Endodermal cell (in vitro differentiated cells): ENCODE data around the gene ZSCAN18. TPM values are rescaled to one million over a fixed set of nuclear protein-coding genes. Genes with fewer than 3 reads are reported as not detected.

ENCODE experiments used
- DNase-seq: peaks from one replicate; pipeline ENCODE4 v3.0.0-alpha.2; 2017
- H3K27ac ChIP-seq: 2 replicates; pipeline ENCODE4 v1.5.1; 2013; ENCODE audit warnings: mild to moderate bottlenecking, low read depth, low read length, moderate library complexity
- H3K27me3 ChIP-seq: 2 replicates; pipeline ENCODE4 v1.6.1; 2013; ENCODE audit warnings: mild to moderate bottlenecking, low read length, moderate library complexity; ENCODE audit not compliant: insufficient read depth, control insufficient read depth, poor library complexity, severe bottlenecking
- H3K36me3 ChIP-seq: 2 replicates; pipeline ENCODE4 v1.7.0; 2013; ENCODE audit warnings: mild to moderate bottlenecking, low read length, moderate library complexity; ENCODE audit not compliant: control insufficient read depth, insufficient read depth
- H3K4me1 ChIP-seq: one replicate; pipeline ENCODE4 v1.7.0; 2013; ENCODE audit warnings: low read length; ENCODE audit not compliant: control insufficient read depth, insufficient read depth
- H3K4me3 ChIP-seq: 2 replicates; pipeline ENCODE4 v1.5.1; 2013; ENCODE audit warnings: mild to moderate bottlenecking, low read length, moderate library complexity
- H3K9ac ChIP-seq: 2 replicates; pipeline ENCODE4 v1.6.1; 2013; ENCODE audit warnings: mild to moderate bottlenecking, low read length, moderate library complexity; ENCODE audit not compliant: poor library complexity, severe bottlenecking; ENCODE audit errors: extremely low read depth
- H3K9me3 ChIP-seq: 2 replicates; pipeline ENCODE4 v1.6.1; 2013; ENCODE audit warnings: mild to moderate bottlenecking, low read length, moderate library complexity; ENCODE audit not compliant: control insufficient read depth
- H3K27ac Mint-ChIP-seq: 2 replicates; pipeline ENCODE4 v1.8.0; 2020; ENCODE audit warnings: mixed read lengths
- H3K27me3 Mint-ChIP-seq: 2 replicates; pipeline ENCODE4 v1.8.0; 2021; ENCODE audit warnings: mild to moderate bottlenecking, mixed read lengths; ENCODE audit not compliant: insufficient read depth
- H3K36me3 Mint-ChIP-seq: 2 replicates; pipeline ENCODE4 v1.8.0; 2020; ENCODE audit warnings: low read depth, mixed read lengths
- H3K4me1 Mint-ChIP-seq: 2 replicates; pipeline ENCODE4 v1.8.0; 2020; ENCODE audit warnings: mixed read lengths
- H3K4me3 Mint-ChIP-seq: 2 replicates; pipeline ENCODE4 v1.8.0; 2020; ENCODE audit warnings: mild to moderate bottlenecking, moderate library complexity, mixed read lengths
- H3K9me3 Mint-ChIP-seq: 2 replicates; pipeline ENCODE4 v1.8.0; 2020; ENCODE audit warnings: mild to moderate bottlenecking, mixed read lengths
- WGBS, 2 experiments: methylation state at CpG; one replicate each; pipeline versions ENCODE4 v1.1.5 to v1.1.7; 2013; ENCODE audit warnings: missing lambda C conversion rate in 2 of 2, mixed read lengths in 1 of 2; ENCODE audit not compliant: insufficient coverage in 1 of 2, insufficient read length in 1 of 2; 5-methylcytosine and 5-hydroxymethylcytosine counted together
- total RNA-seq, 2 donors: library from RNA; stranded (reverse); fragmentation: NEBNext Ultra II Directional in 1 of 2; extraction: Animal tissue kit (Norgen Biotek cat#: 25700) in 1 of 2; gene quantifications; 2 replicates in 1 of 2; 3 replicates in 1 of 2; pipeline ENCODE4 v1.2.1, GENCODE V29; 2021
- TF ChIP-seq, protein P1 (sequence below): fragments of 200-600 bp; sonication (generic); conservative IDR thresholded peaks from 2 replicates; pipeline ENCODE4 v1.5.0; 2021; ENCODE audit warnings: antibody characterized with exemption, mild to moderate bottlenecking

ZSCAN18 gene
- total RNA-seq, 2 donors from 2014 or later: 68.2 to 112 TPM

DNA sequence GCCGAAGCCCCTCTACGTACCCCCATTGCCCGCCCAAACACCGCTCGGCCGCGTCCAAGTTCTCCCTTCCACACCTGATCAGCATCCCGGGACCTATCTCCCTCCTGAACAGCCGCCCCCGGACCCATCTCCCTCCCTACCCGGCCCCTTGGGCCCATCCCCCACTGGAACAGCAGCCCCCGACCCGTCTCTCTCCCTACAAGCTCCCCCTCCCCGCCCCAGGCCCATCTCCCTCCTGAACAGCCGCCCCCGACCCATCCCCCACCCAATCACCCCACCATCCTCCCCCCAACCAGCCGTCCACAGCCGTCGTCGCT is 63.6 kb downstream of the ZSCAN18 start:
- Mint-ChIP-seq H3K27ac (peak overlapping the region; percentile 89), H3K36me3 (peaks cover 12% of the 10 kb centered on the region), H3K27me3 (peaks cover 30% of the 10 kb centered on the region), H3K4me1 (no peaks in the 10 kb centered on the region), H3K4me3 (peak overlapping the region; percentile 67), H3K9me3 (peaks cover 55% of the 10 kb centered on the region)
- TF ChIP-seq, protein P1, sequence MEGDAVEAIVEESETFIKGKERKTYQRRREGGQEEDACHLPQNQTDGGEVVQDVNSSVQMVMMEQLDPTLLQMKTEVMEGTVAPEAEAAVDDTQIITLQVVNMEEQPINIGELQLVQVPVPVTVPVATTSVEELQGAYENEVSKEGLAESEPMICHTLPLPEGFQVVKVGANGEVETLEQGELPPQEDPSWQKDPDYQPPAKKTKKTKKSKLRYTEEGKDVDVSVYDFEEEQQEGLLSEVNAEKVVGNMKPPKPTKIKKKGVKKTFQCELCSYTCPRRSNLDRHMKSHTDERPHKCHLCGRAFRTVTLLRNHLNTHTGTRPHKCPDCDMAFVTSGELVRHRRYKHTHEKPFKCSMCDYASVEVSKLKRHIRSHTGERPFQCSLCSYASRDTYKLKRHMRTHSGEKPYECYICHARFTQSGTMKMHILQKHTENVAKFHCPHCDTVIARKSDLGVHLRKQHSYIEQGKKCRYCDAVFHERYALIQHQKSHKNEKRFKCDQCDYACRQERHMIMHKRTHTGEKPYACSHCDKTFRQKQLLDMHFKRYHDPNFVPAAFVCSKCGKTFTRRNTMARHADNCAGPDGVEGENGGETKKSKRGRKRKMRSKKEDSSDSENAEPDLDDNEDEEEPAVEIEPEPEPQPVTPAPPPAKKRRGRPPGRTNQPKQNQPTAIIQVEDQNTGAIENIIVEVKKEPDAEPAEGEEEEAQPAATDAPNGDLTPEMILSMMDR: no peak
- H3K9ac ChIP-seq: no peak overlapping the region
- H3K27me3 ChIP-seq: no peaks in the 10 kb centered on the region
- no peaks in the 10 kb centered on the region for H3K4me1 ChIP-seq
- peaks cover 14% of the 10 kb centered on the region for H3K9me3 ChIP-seq
- no peak overlapping the region for H3K4me3 ChIP-seq
- H3K27ac ChIP-seq: no peak overlapping the region
- peak; percentile 64 for DNase-seq
- H3K36me3 ChIP-seq: no peaks in the 10 kb centered on the region
- 36% methylated on average over 18 of the region's 20 CpGs; no CpG with 5 or more reads in 1 of the 2 experiments for WGBS, 2 experiments

Other genes starting within 250 kb of the ZSCAN18 start
- 10 to 100 TPM; 64.1 to 98.1 TPM for gene ZNF587, start 248.4 kb downstream of the ZSCAN18 start, total RNA-seq
- gene ZNF814, start 209.2 kb downstream of the ZSCAN18 start, total RNA-seq: 10 to 100 TPM; 54.7 to 63.0 TPM
- 10 to 100 TPM; 16.5 to 30.9 TPM for gene ZNF417, start 181.6 kb downstream of the ZSCAN18 start, total RNA-seq
- 10 to 100 TPM; 21.5 to 29.6 TPM for gene ZNF418, start 162.8 kb downstream of the ZSCAN18 start, total RNA-seq
- 10 to 100 TPM; 10.4 to 11.0 TPM for gene ZNF256, start 150.5 kb downstream of the ZSCAN18 start, total RNA-seq
- under 1 TPM; 0.40 to 0.51 TPM for gene C19orf18, start 123.7 kb downstream of the ZSCAN18 start, total RNA-seq
- gene ZNF606, start 95.4 kb downstream of the ZSCAN18 start, total RNA-seq: 10 to 100 TPM; 25.8 to 34.7 TPM
- 1 to 10 TPM; 1.5 to 2.2 TPM for gene ZSCAN1, start 64.2 kb downstream of the ZSCAN18 start, total RNA-seq
- 10 to 100 TPM in 1 of 2 donors, 1 to 10 TPM in 1; 9.3 to 12.0 TPM for gene ZNF135, start 38.9 kb downstream of the ZSCAN18 start, total RNA-seq
- gene ZNF329, start 52.6 kb upstream of the ZSCAN18 start, total RNA-seq: 10 to 100 TPM; 16.7 to 24.7 TPM
- 10 to 100 TPM; 23.2 to 24.9 TPM for gene ZNF274, start 84.8 kb upstream of the ZSCAN18 start, total RNA-seq
- 10 to 100 TPM; 65.7 to 80.2 TPM for gene ZNF544, start 130.7 kb upstream of the ZSCAN18 start, total RNA-seq
- gene ZNF8, start 180.7 kb upstream of the ZSCAN18 start, total RNA-seq: 10 to 100 TPM; 14.4 to 16.1 TPM
- gene ERVK3-1, start 207.1 kb upstream of the ZSCAN18 start, total RNA-seq: 10 to 100 TPM; 27.5 to 28.0 TPM
- 1 to 10 TPM; 3.8 TPM for gene ZSCAN22, start 228.8 kb upstream of the ZSCAN18 start, total RNA-seq